Bronchial epithelial cell (primary cell): ENCODE data around the gene SLIT3. TPM values are rescaled to one million over a fixed set of nuclear protein-coding genes. Genes with fewer than 3 reads are reported as not detected.

Experiments used
- DNase-seq: peaks from one replicate; pipeline ENCODE4 v3.0.0-alpha.2; 2010; ENCODE audit warnings: low read depth
- FAIRE-seq: peaks from 2 replicates; lab custom pipeline; 2011; peaks lifted over from hg19 to GRCh38; lab: Jason Lieb, UNC
- H3K27me3 ChIP-seq: 2 replicates; pipeline ENCODE4 v1.5.1; 2011; ENCODE audit warnings: low read length; ENCODE audit not compliant: control insufficient read depth, insufficient read depth
- H3K36me3 ChIP-seq: 2 replicates; pipeline ENCODE4 v1.5.1; 2011; ENCODE audit warnings: low read length; ENCODE audit not compliant: control insufficient read depth, insufficient read depth
- H3K4me3 ChIP-seq: 2 replicates; pipeline ENCODE4 v1.5.1; 2011; ENCODE audit warnings: mild to moderate bottlenecking, low read depth, low read length, control low read depth
- CTCF ChIP-seq: IDR thresholded peaks from 2 replicates; pipeline ENCODE4 v1.5.1; 2011; ENCODE audit warnings: mild to moderate bottlenecking, moderate library complexity, low read length, control low read depth, inconsistent platforms; ENCODE audit not compliant: insufficient read depth, severe bottlenecking
- total RNA-seq: library from RNA; depleted of rRNA; stranded (reverse); fragments of >200 nt; gene quantifications from 2 replicates; pipeline ENCODE4 v1.2.1, GENCODE V29; 2014

The SLIT3 gene
- total RNA-seq, 1 donor from 2014 or later: 0.79 TPM

- H3K4me3 ChIP-seq: no peak overlapping the region
- FAIRE-seq (no peak), DNase-seq (no peak)
- no peaks in the 10 kb centered on the region for H3K36me3 ChIP-seq
- peaks cover 1% of the 10 kb centered on the region for H3K27me3 ChIP-seq
- TF ChIP-seq CTCF: no peak
Measured at GRCh38 chr5:168984135-168984675, 316.7 kb downstream of the SLIT3 start.

GRCh38 chr5:168979135-168979534, 321.8 kb downstream of the SLIT3 start:
- Histone ChIP-seq H3K4me3 (no peak overlapping the region), H3K36me3 (no peaks in the 10 kb centered on the region), H3K27me3 (no peaks in the 10 kb centered on the region)
- DNase-seq (no peak), FAIRE-seq (no peak)
- TF ChIP-seq CTCF: no peak

GRCh38 chr5:168978500-168978899, 322.4 kb downstream of the SLIT3 start:
- Histone ChIP-seq H3K27me3 (no peaks in the 10 kb centered on the region), H3K4me3 (no peak overlapping the region), H3K36me3 (no peaks in the 10 kb centered on the region)
- no peak for TF ChIP-seq CTCF
- FAIRE-seq (no peak), DNase-seq (no peak)

GRCh38 chr5:168978015-168978414, 322.9 kb downstream of the SLIT3 start:
- no peaks in the 10 kb centered on the region for H3K36me3 ChIP-seq
- no peaks in the 10 kb centered on the region for H3K27me3 ChIP-seq
- no peak for TF ChIP-seq CTCF
- no peak overlapping the region for H3K4me3 ChIP-seq
- DNase-seq (peak; percentile 95), FAIRE-seq (peak; percentile 92)

DNA sequence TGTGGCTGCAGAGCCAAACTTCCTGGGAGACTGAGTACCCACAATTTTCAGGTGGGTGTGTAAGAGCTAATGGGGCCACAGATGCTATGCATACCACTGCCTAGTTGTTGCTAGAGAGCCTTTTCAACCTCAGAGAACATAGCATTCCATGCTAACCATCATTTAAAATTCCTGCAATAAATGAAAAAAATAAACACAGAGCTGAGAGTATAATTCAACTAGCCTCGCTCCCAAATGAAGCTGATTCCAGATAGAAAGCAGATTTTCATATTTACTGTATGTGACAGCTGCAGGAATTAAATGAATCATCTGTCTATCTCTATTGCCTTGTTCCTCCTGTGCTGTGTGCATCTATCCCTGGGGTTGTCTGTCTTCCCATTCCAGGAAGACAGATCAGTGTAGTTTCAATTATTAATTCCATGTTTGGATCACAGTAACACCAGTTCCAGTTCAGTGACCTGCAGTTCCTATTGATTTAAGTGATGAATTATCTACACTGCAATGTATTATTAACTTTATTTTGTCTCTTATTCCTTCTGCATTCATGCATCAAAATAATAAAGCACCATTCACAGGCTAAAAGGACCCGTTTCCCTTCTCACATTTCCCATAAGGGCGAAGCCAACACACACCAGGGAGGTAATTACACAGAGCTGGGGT, 324.5 kb downstream of the SLIT3 start:
- DNase-seq: no peak
- no peak for TF ChIP-seq CTCF

DNA sequence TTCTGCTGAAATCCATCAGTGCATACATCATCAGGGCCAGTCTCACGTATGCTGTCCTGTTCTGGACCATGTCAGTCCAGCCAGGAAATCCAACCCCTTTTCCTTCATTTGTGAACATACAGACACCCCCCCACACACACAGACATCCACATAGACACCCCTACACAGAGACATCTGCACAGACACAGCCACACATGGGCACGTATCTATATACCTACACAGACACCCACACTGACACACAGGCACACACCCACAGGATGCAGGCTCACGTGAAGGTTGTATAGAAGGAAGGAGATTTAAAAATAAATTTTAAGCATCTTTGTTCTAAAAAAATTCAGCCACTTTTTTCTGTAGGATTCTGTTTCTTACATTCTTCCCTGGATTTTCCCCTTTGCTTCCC, 325.6 kb downstream of the SLIT3 start:
- H3K36me3 ChIP-seq: no peaks in the 10 kb centered on the region
- FAIRE-seq: no peak

More for the DNA sequence above, 324.5 kb downstream of the SLIT3 start:
- no peak for FAIRE-seq
- H3K36me3 ChIP-seq: no peaks in the 10 kb centered on the region
- H3K4me3 ChIP-seq: no peak overlapping the region
- no peaks in the 10 kb centered on the region for H3K27me3 ChIP-seq

More for the DNA sequence above, 325.6 kb downstream of the SLIT3 start:
- TF ChIP-seq CTCF: no peak
- Histone ChIP-seq H3K4me3 (no peak overlapping the region), H3K27me3 (no peaks in the 10 kb centered on the region)
- no peak for DNase-seq
